H9 (cell line): Measurements from ENCODE around the gene C11orf21. TPM values are rescaled to one million over a fixed set of nuclear protein-coding genes. Genes with fewer than 3 reads are reported as not detected.

Source experiments
- DNase-seq: peaks from one replicate; pipeline ENCODE4 v3.0.0-alpha.2; 2017
- H2AFZ ChIP-seq: one replicate; pipeline ENCODE4 v1.6.1; 2013; ENCODE audit warnings: mild to moderate bottlenecking, low read length, control low read depth, moderate library complexity
- H2AK5ac ChIP-seq: 2 replicates; pipeline ENCODE4 v1.6.1; 2013; ENCODE audit warnings: low read length, control low read depth, mixed read lengths; ENCODE audit not compliant: insufficient read length
- H2BK120ac ChIP-seq: one replicate; pipeline ENCODE4 v1.6.1; 2013; ENCODE audit warnings: low read depth, mild to moderate bottlenecking, low read length, control low read depth, inconsistent platforms; ENCODE audit not compliant: poor library complexity, severe bottlenecking
- H2BK12ac ChIP-seq: 2 replicates; pipeline ENCODE4 v1.6.1; 2013; ENCODE audit warnings: low read length, control low read depth, mixed read lengths, low read depth; ENCODE audit not compliant: insufficient read length
- H2BK15ac ChIP-seq: 2 replicates; pipeline ENCODE4 v1.6.1; 2013; ENCODE audit warnings: low read depth, low read length, control low read depth
- H2BK20ac ChIP-seq: one replicate; pipeline ENCODE4 v1.6.1; 2013; ENCODE audit warnings: low read depth, mild to moderate bottlenecking, low read length, control low read depth, inconsistent platforms; ENCODE audit not compliant: poor library complexity, severe bottlenecking
- H2BK5ac ChIP-seq: 2 replicates; pipeline ENCODE4 v1.6.1; 2013; ENCODE audit warnings: low read length, control low read depth, mixed read lengths; ENCODE audit not compliant: insufficient read length
- H3K14ac ChIP-seq: 2 replicates; pipeline ENCODE4 v1.6.1; 2013; ENCODE audit warnings: low read length, control low read depth; ENCODE audit not compliant: insufficient read depth
- H3K18ac ChIP-seq: 2 replicates; pipeline ENCODE4 v1.6.1; 2013; ENCODE audit warnings: low read depth, mild to moderate bottlenecking, mixed read lengths, low read length, control low read depth; ENCODE audit not compliant: insufficient read length
- H3K23ac ChIP-seq: 2 replicates; pipeline ENCODE4 v1.6.1; 2013; ENCODE audit warnings: low read length, control low read depth, mixed read lengths, low read depth; ENCODE audit not compliant: insufficient read length
- H3K23me2 ChIP-seq: 2 replicates; pipeline ENCODE4 v1.6.1; 2013; ENCODE audit warnings: low read depth, mild to moderate bottlenecking, mixed read lengths, low read length, control low read depth; ENCODE audit not compliant: insufficient read length, poor library complexity, severe bottlenecking
- H3K27ac ChIP-seq: 2 replicates; pipeline ENCODE4 v1.5.1; 2013; ENCODE audit warnings: low read length, control low read depth, mixed read lengths, low read depth; ENCODE audit not compliant: insufficient read length
- H3K27me3 ChIP-seq: 2 replicates; pipeline ENCODE4 v1.6.1; 2013; ENCODE audit warnings: low read length, control low read depth, inconsistent platforms; ENCODE audit not compliant: insufficient read depth
- H3K4ac ChIP-seq: 2 replicates; pipeline ENCODE4 v1.6.1; 2013; ENCODE audit warnings: low read depth, mild to moderate bottlenecking, control low read depth, inconsistent platforms, low read length, moderate library complexity
- H3K4me1 ChIP-seq: 2 replicates; pipeline ENCODE4 v1.6.1; 2013; ENCODE audit warnings: low read length, control low read depth, inconsistent platforms; ENCODE audit not compliant: insufficient read depth
- H3K4me2 ChIP-seq: 2 replicates; pipeline ENCODE4 v1.6.1; 2013; ENCODE audit warnings: low read length, control low read depth, mixed read lengths; ENCODE audit not compliant: insufficient read length, insufficient read depth
- H3K56ac ChIP-seq: 2 replicates; pipeline ENCODE4 v1.6.1; 2013; ENCODE audit warnings: low read depth, mild to moderate bottlenecking, mixed read lengths, low read length, control low read depth; ENCODE audit not compliant: insufficient read length
- H3K79me1 ChIP-seq: 2 replicates; pipeline ENCODE4 v1.6.1; 2013; ENCODE audit warnings: low read depth, mild to moderate bottlenecking, moderate library complexity, low read length, control low read depth, inconsistent platforms; ENCODE audit not compliant: insufficient read depth, poor library complexity, severe bottlenecking
- H3K79me2 ChIP-seq: 2 replicates; pipeline ENCODE4 v1.6.1; 2013; ENCODE audit warnings: low read length, control low read depth, inconsistent platforms; ENCODE audit not compliant: insufficient read depth
- H3K9ac ChIP-seq: 2 replicates; pipeline ENCODE4 v1.6.1; 2013; ENCODE audit warnings: low read length, control low read depth, mixed read lengths; ENCODE audit not compliant: insufficient read length; ENCODE audit errors: extremely low read depth
- H3K9me3 ChIP-seq: one replicate; pipeline ENCODE4 v1.6.1; 2013; ENCODE audit warnings: low read depth, low read length, inconsistent platforms; ENCODE audit not compliant: control insufficient read depth
- H3T11ph ChIP-seq: one replicate; pipeline ENCODE4 v1.6.1; 2013; ENCODE audit warnings: mild to moderate bottlenecking, low read length, control low read depth, inconsistent platforms
- H4K20me1 ChIP-seq: one replicate; pipeline ENCODE4 v1.6.1; 2013; ENCODE audit not compliant: control insufficient read depth, insufficient read length, insufficient read depth
- H4K5ac ChIP-seq: 2 replicates; pipeline ENCODE4 v1.6.1; 2013; ENCODE audit warnings: low read depth, mild to moderate bottlenecking, mixed read lengths, low read length, control low read depth; ENCODE audit not compliant: insufficient read length
- H4K8ac ChIP-seq: replicated peaks from 2 replicates; pipeline ENCODE4 v1.6.1; 2013; ENCODE audit warnings: low read length, control low read depth, mixed read lengths, low read depth; ENCODE audit not compliant: insufficient read length
- H4K91ac ChIP-seq: 2 replicates; pipeline ENCODE4 v1.6.1; 2013; ENCODE audit warnings: low read depth, mild to moderate bottlenecking, moderate library complexity, mixed read lengths, low read length, control low read depth; ENCODE audit not compliant: insufficient read length
- H3K27ac Mint-ChIP-seq, 3 experiments: 2 replicates in 2 of 3; 3 replicates in 1 of 3; pipeline ENCODE4 v1.8.0; 2020 to 2021; ENCODE audit warnings: mixed read lengths in 3 of 3, mild to moderate bottlenecking in 1 of 3, moderate library complexity in 1 of 3
- H3K27me3 Mint-ChIP-seq: 2 replicates; pipeline ENCODE4 v1.8.0; 2021; ENCODE audit warnings: low read depth, mild to moderate bottlenecking, moderate library complexity, mixed read lengths
- H3K36me3 Mint-ChIP-seq, 3 experiments: 2 replicates in 2 of 3; 3 replicates in 1 of 3; pipeline ENCODE4 v1.8.0; 2020 to 2021; ENCODE audit warnings: low read depth in 3 of 3, mixed read lengths in 3 of 3; ENCODE audit not compliant: insufficient read depth in 1 of 3
- H3K4me1 Mint-ChIP-seq, 2 experiments: 2 replicates each; pipeline ENCODE4 v1.8.0; 2020; ENCODE audit warnings: mixed read lengths in 2 of 2
- H3K4me3 Mint-ChIP-seq, 2 experiments: 2 replicates in 1 of 2; 3 replicates in 1 of 2; pipeline ENCODE4 v1.8.0; 2020 to 2021; ENCODE audit warnings: mild to moderate bottlenecking in 2 of 2, mixed read lengths in 2 of 2, moderate library complexity in 1 of 2
- H3K9me3 Mint-ChIP-seq, 2 experiments: 2 replicates in 1 of 2; 3 replicates in 1 of 2; pipeline ENCODE4 v1.8.0; 2020; ENCODE audit warnings: mild to moderate bottlenecking in 2 of 2, mixed read lengths in 2 of 2, moderate library complexity in 1 of 2
- WGBS: extraction: QIAGEN DNeasy Blood & Tissue Kit; methylation state at CpG from one replicate; pipeline ENCODE4 v1.1.7; 2013; ENCODE audit warnings: missing lambda C conversion rate, low lambda C conversion rate, mixed read lengths; ENCODE audit not compliant: insufficient read length; ENCODE audit errors: extremely low coverage; 5-methylcytosine and 5-hydroxymethylcytosine counted together
- total RNA-seq: library from RNA; stranded (reverse); gene quantifications from 2 replicates; pipeline ENCODE4 v1.2.1, GENCODE V29; 2021
- TF ChIP-seq, protein P1 (sequence below): fragments of 200-600 bp; sonication (generic); conservative IDR thresholded peaks from 3 replicates; pipeline ENCODE4 v1.8.0; 2021; ENCODE audit warnings: antibody characterized with exemption, mild to moderate bottlenecking

The C11orf21 gene
- total RNA-seq, 1 experiment from 2014 or later, result not detected

DNA sequence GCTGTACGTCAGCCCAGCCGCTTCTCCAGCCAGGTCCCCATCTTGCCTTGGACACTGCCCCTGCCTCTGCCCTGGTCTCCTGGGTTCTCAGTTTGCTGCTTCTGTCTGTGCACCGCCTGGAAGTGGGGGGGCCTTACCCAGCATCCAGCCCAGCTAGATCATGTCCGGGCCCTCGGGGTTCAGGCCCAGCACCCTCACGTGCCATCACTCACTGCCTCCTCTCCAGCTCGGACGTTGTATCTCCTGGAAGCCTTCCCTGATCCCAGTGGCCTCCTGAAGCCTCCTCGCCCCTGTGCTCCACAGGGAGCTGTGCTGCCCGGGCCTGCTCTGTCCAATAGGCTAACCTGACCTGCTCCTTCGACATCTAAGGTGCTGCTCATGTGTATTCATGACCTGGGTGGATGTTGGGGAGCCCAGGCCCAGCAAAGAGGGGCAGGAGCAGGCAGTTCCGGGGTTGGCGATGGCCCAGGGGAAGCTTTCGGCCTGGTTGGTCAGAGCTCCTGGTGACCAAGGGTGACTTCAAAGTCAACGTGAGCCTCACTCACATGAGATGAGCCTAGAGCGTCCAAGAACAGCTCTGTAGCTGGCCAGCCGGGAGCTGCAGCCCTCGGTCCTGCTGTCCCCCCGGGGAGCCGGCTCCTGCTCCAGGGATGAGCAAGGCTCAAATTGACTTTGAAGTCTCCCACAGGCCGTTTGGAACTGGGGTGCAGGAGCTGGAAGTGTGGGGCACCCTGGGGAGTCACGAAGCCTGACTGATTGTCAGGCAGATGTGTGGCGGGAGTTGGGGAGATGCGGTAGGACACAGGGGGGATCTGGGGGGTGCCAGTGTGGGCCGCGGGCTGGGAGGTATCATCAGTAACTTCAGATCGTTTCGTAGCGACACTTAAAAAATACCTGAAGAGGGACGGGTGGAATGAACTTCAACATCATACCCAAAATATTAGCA is 26.1 kb downstream of the C11orf21 start:
- H2AK5ac ChIP-seq, result no peak overlapping the region
- peaks cover 16% of the 10 kb centered on the region; the same call in 1 of the 2 replicates for H3K27me3 ChIP-seq
- peaks cover 5% of the 10 kb centered on the region for H3K23me2 ChIP-seq
- H3K27ac ChIP-seq, result no peak overlapping the region
- H3K27me3 Mint-ChIP-seq, result peaks cover 76% of the 10 kb centered on the region
- no peaks in the 10 kb centered on the region; the same call in 1 of the 2 replicates for H3K4me1 ChIP-seq
- no peak overlapping the region for H4K8ac ChIP-seq
- H3T11ph ChIP-seq, result no peak overlapping the region
- H3K79me1 ChIP-seq, result no peaks in the 10 kb centered on the region
- no peak overlapping the region for H3K4me3 Mint-ChIP-seq
- no peak overlapping the region; a peak in 1 of 7 replicates for H3K27ac Mint-ChIP-seq
- no peak overlapping the region for H2BK12ac ChIP-seq
- H3K4me1 Mint-ChIP-seq, result peaks cover 14 to 15% of the 10 kb centered on the region in 2 experiments
- no peak overlapping the region for H4K91ac ChIP-seq
- H2BK120ac ChIP-seq, result no peak overlapping the region
- H2BK5ac ChIP-seq, result no peak overlapping the region
- no peak overlapping the region for H4K5ac ChIP-seq
- no peak for DNase-seq
- H2BK15ac ChIP-seq, result no peak overlapping the region
- no peak overlapping the region for H3K23ac ChIP-seq
- WGBS, result no CpG with 5 or more reads among the region's 30 CpGs
- H3K9ac ChIP-seq, result no peak overlapping the region
- H3K14ac ChIP-seq, result no peak overlapping the region
- no peaks in the 10 kb centered on the region for H3K9me3 ChIP-seq
- no peaks in the 10 kb centered on the region for H4K20me1 ChIP-seq
- H3K4ac ChIP-seq, result no peak overlapping the region
- no peaks in the 10 kb centered on the region for H3K79me2 ChIP-seq
- H3K36me3 Mint-ChIP-seq, result peaks cover 0 to 3% (median 0%) of the 10 kb centered on the region in 3 experiments; a peak in 1 of 7 replicates
- peaks cover 4 to 6% of the 10 kb centered on the region in 2 experiments; a peak in 4 of 5 replicates for H3K9me3 Mint-ChIP-seq
- TF ChIP-seq, protein P1, sequence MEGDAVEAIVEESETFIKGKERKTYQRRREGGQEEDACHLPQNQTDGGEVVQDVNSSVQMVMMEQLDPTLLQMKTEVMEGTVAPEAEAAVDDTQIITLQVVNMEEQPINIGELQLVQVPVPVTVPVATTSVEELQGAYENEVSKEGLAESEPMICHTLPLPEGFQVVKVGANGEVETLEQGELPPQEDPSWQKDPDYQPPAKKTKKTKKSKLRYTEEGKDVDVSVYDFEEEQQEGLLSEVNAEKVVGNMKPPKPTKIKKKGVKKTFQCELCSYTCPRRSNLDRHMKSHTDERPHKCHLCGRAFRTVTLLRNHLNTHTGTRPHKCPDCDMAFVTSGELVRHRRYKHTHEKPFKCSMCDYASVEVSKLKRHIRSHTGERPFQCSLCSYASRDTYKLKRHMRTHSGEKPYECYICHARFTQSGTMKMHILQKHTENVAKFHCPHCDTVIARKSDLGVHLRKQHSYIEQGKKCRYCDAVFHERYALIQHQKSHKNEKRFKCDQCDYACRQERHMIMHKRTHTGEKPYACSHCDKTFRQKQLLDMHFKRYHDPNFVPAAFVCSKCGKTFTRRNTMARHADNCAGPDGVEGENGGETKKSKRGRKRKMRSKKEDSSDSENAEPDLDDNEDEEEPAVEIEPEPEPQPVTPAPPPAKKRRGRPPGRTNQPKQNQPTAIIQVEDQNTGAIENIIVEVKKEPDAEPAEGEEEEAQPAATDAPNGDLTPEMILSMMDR, result no peak
- H3K56ac ChIP-seq, result no peak overlapping the region
- H2AFZ ChIP-seq, result no peak overlapping the region
- H3K4me2 ChIP-seq, result no peak overlapping the region
- H2BK20ac ChIP-seq, result no peak overlapping the region
- no peak overlapping the region for H3K18ac ChIP-seq
